Motor neuron (in vitro differentiated cells): Measurements from ENCODE around the gene ACSM5. TPM values are rescaled to one million over a fixed set of nuclear protein-coding genes. Genes with fewer than 3 reads are reported as not detected.

Experiments
- ATAC-seq, 8 experiments: fragments of 200-7000 bp; cut with Tn5 transposase; replicated peaks in 6 of 8; 2 replicates each; pipeline ENCODE4 v1.8.0; 2021; ENCODE audit warnings: mild to moderate bottlenecking in 8 of 8, moderate library complexity in 8 of 8
- H3K27ac ChIP-seq, 2 donors: fragments of 250-450 bp; sonication (Bioruptor Pico); 2 replicates each; pipeline ENCODE4 v1.9.0; 2021; ENCODE audit warnings: antibody characterized with exemption in 2 of 2, mild to moderate bottlenecking in 2 of 2, moderate library complexity in 1 of 2
- H3K4me1 ChIP-seq, 2 donors: fragments of 250-450 bp; sonication (Bioruptor Pico); replicated peaks in 1 of 2; 2 replicates each; pipeline ENCODE4 v1.6.1; 2021; ENCODE audit warnings: antibody characterized with exemption in 2 of 2, mild to moderate bottlenecking in 2 of 2, moderate library complexity in 1 of 2
- H3K4me3 ChIP-seq, 5 donors: fragments of 250-450 bp; sonication (Bioruptor Pico); 2 replicates each; pipeline ENCODE4 v1.9.0; 2021; ENCODE audit warnings: antibody characterized with exemption in 5 of 5, mild to moderate bottlenecking in 5 of 5, moderate library complexity in 4 of 5
- WGBS, 10 experiments: fragments of 450-650 bp; shearing (Covaris generic); methylation state at CpG; one replicate each; pipeline ENCODE4 v1.0.0; 2022; 5-methylcytosine and 5-hydroxymethylcytosine counted together
- in situ Hi-C, 9 experiments: fragments of 400-800 bp; cut with MboI; loops; one replicate each; pipeline ENCODE4 v1.15.0; 2021; ENCODE audit warnings: low sequenced_read_pairs in 9 of 9, low pct_unique_long_range_greater_than_20kb in 2 of 9; ENCODE audit not compliant: unreplicated experiment in 9 of 9
- total RNA-seq, 8 experiments: library from RNA; unstranded; fragments of 300-600 nt; gene quantifications; 2 replicates each; pipeline versions ENCODE4 v1.2.3 to v1.2.4, GENCODE V29; 2022

The ACSM5 gene
- total RNA-seq, 8 experiments from 2014 or later: 10.7 TPM; not detected in 7

DNA sequence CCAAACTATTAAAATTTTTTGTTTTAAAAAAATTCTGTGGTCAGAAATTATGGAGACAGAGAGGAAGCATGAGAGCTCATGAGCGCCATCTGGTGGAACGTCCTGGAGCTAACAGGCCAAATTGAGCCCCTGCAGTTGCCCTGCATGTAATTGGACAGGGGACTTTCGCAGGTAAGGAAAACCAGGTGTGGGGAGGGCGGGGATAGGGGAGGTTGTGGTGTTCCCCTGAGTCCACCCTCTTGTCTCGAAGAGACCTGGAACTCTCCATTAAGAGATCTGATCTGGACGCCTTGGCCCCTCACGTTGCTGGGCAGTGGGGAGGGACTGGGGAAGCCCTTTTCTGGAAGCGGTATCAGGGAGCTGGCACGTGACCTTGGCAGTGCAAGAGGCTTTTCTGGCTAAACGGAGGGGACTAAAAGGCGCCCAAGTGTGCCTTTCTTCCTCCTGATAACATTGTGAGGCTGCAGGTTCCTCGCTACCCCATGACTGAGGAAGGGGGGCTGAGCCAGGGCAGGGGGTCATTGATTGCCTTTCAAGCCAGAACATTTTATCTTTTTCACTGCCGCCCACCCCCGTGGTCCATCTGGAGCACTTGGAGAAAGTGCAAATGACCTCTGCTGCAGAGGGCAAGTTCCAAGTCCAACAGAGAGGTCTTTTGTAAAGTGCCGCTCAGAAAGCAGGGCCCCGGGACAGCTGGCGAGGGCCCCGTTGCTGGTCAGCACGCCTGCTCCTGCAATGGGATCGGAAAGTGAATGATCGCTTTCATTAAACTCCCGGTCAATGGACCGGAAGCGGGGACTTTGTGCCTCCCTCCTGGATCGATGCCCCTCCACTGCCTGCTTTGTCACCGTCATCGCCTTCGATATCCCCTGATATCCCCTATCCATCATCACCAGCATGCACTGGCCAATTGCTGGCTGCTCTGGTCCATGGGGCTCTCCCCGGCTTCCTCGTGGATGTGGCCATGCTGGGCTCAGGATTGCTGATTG lies 23.2 kb upstream of the ACSM5 start:
- 0 to 32% (median 8%) methylated on average over 3 to 15 of the region's 30 CpGs; no CpG with 5 or more reads in 2 of the 10 experiments for WGBS, 10 experiments
- no peak overlapping the region for H3K27ac ChIP-seq
- peaks cover 4 to 11% of the 10 kb centered on the region in 2 donors for H3K4me1 ChIP-seq
- peak overlapping the region in 4 of 5 donors; percentile 1 to 12 (median 10) for H3K4me3 ChIP-seq
- in situ Hi-C loops: loop anchor here (10.0 to 25.0 kb wide), 7 partner anchors 326 to 799 kb away; no protein-coding TSS in a partner anchor
- ATAC-seq: peak; percentile 37 to 71 (median 56)

DNA sequence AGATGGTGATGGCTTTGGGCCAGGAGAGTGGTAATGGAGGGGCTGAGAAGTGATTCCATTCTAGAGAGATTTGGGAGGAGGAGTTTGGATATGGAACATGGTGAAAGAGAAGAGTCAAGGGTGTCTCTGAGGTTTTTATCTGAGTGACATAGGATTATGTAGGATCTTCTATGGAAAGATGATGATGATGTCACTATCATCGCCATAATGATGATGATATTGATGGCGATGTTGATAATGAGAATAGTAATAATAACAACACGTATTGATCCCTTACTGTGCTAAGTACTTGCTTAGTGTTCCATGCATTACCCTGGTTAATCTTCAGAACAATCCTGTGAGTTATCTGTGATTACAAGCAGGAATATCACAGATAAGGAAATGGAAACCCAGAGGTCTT lies 21.4 kb upstream of the ACSM5 start:
- 20 to 100% (median 73%) methylated on average over 1 to 3 of the region's 3 CpGs; no CpG with 5 or more reads in 1 of the 10 experiments for WGBS, 10 experiments
- Histone ChIP-seq H3K27ac (no peak overlapping the region), H3K4me1 (peaks cover 3 to 11% of the 10 kb centered on the region in 2 donors), H3K4me3 (no peak overlapping the region)
- no peak for ATAC-seq
- in situ Hi-C loops: loop anchor here (10.0 to 25.0 kb wide), 7 partner anchors 324 to 801 kb away; no protein-coding TSS in a partner anchor

DNA sequence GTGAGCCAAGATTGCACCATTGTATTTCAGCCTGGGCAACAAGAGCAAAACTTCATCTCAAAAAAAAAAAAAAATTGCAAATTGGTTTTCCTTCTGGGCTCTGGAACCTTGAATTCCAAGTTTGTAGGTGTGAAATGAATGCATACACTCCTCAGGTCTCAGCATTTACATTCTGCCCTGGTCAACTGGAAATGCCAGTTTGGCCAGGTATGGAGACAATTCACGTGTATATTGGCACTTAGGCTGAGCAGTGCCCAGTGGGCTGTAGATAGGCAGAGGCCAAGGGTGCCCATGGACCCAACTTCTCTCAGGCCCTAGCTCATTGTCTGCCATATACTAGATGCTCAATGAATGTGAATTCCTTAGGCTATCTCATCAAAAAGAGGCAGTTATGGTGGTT lies 20.5 kb upstream of the ACSM5 start:
- Histone ChIP-seq H3K27ac (no peak overlapping the region), H3K4me1 (peaks cover 0 to 11% of the 10 kb centered on the region in 2 donors), H3K4me3 (no peak overlapping the region)
- ATAC-seq: no peak
- WGBS, 10 experiments: 0 to 100% (median 60%) methylated on average over 1 of the region's 1 CpG; no CpG with 5 or more reads in 5 of the 10 experiments
- in situ Hi-C loops: loop anchor here (10.0 to 25.0 kb wide), 7 partner anchors 323 to 802 kb away; no protein-coding TSS in a partner anchor

DNA sequence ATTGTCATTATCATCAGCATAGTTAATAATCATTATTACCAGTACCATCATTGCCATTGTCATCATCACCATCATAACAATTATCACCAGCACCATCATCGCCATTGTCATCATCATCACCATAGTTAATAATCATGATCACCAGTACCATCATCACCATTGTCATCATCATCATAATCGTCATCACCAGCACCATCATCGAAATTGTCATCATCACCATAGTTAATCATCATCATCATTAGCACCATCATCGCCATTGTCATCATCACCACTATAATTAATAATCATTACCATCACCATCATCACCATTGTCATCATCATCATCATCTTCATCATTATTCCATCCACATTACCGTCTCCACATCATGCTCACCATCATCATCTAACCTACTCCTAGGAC lies 18.3 kb upstream of the ACSM5 start:
- ATAC-seq: no peak
- Histone ChIP-seq H3K4me3 (no peak overlapping the region), H3K4me1 (peaks cover 0 to 3% of the 10 kb centered on the region in 2 donors), H3K27ac (no peak overlapping the region)
- in situ Hi-C loops: loop anchor here in 4 of 9 experiments (10.0 to 25.0 kb wide), 5 partner anchors 56 to 804 kb away; no protein-coding TSS in a partner anchor
- WGBS, 10 experiments: 20 to 88% (median 82%) methylated on average over 1 to 5 of the region's 5 CpGs

DNA sequence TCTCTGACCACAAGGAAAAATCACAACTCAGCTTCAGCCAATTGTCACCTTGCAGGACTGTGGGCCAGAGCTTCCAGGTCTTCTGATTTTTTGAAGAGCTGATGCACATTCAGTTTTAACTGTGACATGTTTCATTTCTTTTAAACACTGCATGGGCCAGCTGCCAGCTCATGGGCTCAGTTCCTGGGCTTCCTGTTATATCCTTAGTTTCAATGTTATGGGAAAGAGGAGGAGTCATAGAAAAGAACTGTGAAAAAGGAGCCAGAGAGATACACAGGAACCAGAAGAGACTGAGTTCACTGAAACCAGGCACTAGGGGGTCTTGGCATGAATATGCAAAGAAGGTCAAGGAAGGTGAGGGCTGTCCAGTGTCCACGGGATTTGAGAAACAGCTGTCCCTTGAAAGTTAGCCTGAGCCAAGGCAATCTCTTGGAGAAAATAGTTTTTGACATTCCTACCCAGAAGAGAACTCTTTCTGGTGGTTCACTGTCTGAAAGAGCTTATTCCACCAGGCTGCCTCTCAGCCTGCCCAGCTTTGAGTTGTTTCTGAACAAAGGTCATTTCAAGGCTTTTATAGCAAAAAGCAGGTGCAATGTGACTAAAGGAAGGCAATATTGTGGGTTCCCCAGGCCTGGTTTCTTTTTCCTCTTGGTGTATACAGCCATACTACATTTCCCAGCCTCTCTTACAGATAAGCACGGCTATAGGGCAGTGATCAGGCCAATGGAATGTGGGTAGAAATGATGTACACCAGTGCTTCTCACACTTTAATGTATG lies 15.3 kb upstream of the ACSM5 start:
- 0 to 100% (median 27%) methylated on average over 1 to 2 of the region's 2 CpGs; no CpG with 5 or more reads in 2 of the 10 experiments for WGBS, 10 experiments
- no peak overlapping the region for H3K27ac ChIP-seq
- in situ Hi-C loops: loop anchor here in 4 of 9 experiments (10.0 to 25.0 kb wide), 5 partner anchors 59 to 807 kb away; no protein-coding TSS in a partner anchor
- no peaks in the 10 kb centered on the region for H3K4me1 ChIP-seq
- no peak overlapping the region for H3K4me3 ChIP-seq
- peak in 2 of 8 experiments; percentile 32 to 79 for ATAC-seq

DNA sequence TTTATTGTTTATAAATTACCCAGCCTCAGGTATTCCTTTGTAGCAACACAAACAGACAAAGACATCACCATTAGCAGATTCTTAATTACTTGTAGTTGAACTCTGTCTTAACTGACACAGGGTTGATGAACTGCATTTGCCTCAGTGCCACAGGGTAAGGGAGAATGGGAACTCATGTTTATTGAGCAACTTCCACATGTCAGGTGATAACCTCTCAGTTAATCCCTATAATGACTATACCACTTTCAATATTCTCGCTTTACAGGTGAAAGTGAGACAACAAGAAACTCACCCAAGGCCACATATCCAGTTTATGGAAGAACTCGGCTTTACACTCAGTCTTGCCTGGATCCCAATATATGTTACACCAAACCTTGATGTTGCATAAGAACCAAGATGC lies 13.4 kb upstream of the ACSM5 start:
- in situ Hi-C loops: loop anchor here in 4 of 9 experiments (10.0 to 25.0 kb wide), 5 partner anchors 61 to 809 kb away; no protein-coding TSS in a partner anchor
- H3K27ac ChIP-seq: no peak overlapping the region
- ATAC-seq: no peak
- 33 to 100% (median 83%) methylated on average over 1 to 2 of the region's 2 CpGs; no CpG with 5 or more reads in 3 of the 10 experiments for WGBS, 10 experiments
- H3K4me3 ChIP-seq: no peak overlapping the region
- H3K4me1 ChIP-seq: peaks cover 0 to 5% of the 10 kb centered on the region in 2 donors

DNA sequence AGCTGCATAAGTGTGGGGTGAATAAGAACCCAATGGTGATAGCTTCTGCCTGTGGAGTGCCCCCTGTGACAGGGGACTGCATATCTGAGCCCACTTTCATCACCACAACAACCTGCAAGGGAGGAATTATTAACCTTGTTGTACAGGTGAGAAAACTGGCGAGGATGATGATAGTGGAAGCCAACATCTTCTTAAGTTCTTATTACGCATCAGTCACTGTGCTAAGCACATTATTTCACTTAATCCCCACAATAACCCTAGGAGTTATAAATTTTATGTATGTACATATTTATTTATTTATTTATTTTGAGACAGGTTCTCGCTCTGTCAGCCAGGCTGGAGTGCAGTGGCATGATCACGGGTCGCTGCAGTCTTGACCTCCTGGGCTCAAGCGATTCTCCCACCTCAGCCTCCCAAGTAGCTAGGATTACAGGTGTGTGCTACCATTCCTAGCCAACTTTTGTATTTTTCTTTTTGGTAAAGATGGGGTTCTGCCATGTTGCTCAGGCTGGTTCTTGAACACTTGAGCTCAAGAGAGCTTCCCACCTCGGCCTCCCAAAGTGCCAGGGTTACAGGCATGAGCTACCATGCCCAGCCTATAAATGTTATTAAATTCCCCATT lies 12.4 kb upstream of the ACSM5 start:
- WGBS, 10 experiments: 50 to 100% (median 91%) methylated on average over 2 to 6 of the region's 7 CpGs; no CpG with 5 or more reads in 4 of the 10 experiments
- ATAC-seq: no peak
- in situ Hi-C loops: loop anchor here in 4 of 9 experiments (10.0 to 25.0 kb wide), 5 partner anchors 62 to 810 kb away; no protein-coding TSS in a partner anchor
- H3K4me1 ChIP-seq: peaks cover 0 to 5% of the 10 kb centered on the region in 2 donors
- H3K27ac ChIP-seq: no peak overlapping the region
- H3K4me3 ChIP-seq: no peak overlapping the region

DNA sequence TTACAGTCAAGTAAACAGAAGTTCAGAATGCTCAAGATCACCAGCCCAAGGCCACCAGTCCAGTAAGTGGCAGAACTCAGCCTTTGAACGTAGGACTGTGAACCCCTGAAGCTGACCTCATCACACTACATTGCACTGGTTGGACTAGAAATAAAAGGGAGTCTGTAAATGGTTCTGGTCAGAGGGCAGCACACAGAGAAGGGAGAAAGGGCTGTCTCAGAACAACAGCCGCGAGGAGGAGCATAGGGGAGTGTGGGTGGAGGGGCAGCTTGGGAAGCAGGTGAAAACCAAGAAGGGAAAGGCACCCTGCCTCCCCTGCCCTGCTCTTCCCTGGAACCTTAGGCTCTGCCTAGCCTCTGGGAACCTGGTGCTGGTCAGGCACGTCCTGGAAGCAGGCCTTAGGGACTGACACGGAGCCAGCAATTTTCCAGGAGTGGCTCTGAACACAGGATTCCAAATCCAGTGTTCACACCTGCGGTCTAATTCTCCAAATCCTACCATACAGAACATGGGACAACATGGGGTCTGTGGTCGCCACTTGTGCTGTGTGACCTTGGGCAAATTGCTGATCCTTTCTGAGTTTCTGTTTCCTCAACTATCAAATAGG lies 11.8 kb upstream of the ACSM5 start:
- Histone ChIP-seq H3K4me3 (no peak overlapping the region), H3K27ac (no peak overlapping the region), H3K4me1 (peaks cover 0 to 5% of the 10 kb centered on the region in 2 donors)
- ATAC-seq: no peak
- in situ Hi-C loops: loop anchor here in 4 of 9 experiments (10.0 to 25.0 kb wide), 5 partner anchors 63 to 810 kb away; no protein-coding TSS in a partner anchor
- 8 to 94% (median 67%) methylated on average over 1 to 4 of the region's 7 CpGs; no CpG with 5 or more reads in 1 of the 10 experiments for WGBS, 10 experiments

DNA sequence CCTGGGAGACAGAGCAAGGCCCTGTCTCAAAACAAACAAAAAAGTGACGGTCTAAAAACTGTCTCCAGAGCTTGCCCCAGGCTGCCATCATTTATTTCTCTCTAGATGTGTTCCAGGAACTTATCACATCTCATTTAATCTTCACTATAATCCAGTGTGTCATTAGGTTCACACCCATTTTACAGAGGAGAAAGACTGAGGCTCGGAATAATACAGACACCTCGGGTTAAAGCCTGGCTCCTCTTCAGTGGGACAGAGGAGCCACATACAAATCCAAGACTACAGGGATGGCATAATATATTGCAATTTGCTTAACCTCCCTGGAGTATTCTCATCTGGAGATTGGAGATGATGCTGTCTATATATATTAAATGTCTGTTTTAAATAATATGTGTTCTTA lies 10.7 kb upstream of the ACSM5 start:
- ATAC-seq: no peak

DNA sequence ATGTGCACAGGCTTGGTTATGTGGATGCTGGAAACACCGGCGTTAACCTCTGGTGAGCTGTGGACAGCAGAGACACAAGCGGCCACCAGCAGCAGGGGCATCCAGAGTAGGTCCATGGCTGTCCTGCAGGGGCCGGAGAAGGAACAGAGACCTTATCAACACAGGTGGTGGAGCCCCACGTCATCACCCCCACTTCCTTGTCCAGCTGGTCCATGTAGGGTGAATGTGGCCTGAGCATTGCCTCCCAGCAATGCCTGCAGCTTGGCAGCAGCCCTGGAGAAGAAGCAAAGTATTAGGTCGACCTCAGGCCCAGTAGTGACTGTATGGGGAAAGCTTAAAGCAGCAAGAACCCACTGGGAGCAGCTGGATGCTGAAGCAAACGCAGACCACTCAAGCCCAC lies 10.1 kb upstream of the ACSM5 start:
- no peak overlapping the region for H3K4me3 ChIP-seq
- WGBS, 10 experiments: 0 to 80% (median 40%) methylated on average over 1 to 3 of the region's 7 CpGs; no CpG with 5 or more reads in 7 of the 10 experiments
- no peak for ATAC-seq
- H3K4me1 ChIP-seq: peaks cover 0 to 5% of the 10 kb centered on the region in 2 donors
- H3K27ac ChIP-seq: no peak overlapping the region
- in situ Hi-C loops: loop anchor here in 4 of 9 experiments (10.0 to 25.0 kb wide), 5 partner anchors 64 to 812 kb away; no protein-coding TSS in a partner anchor

More for the DNA sequence above, 10.7 kb upstream of the ACSM5 start:
- no peak overlapping the region for H3K27ac ChIP-seq
- in situ Hi-C loops: loop anchor here in 4 of 9 experiments (10.0 to 25.0 kb wide), 5 partner anchors 64 to 811 kb away; no protein-coding TSS in a partner anchor
- peaks cover 0 to 5% of the 10 kb centered on the region in 2 donors for H3K4me1 ChIP-seq
- H3K4me3 ChIP-seq: no peak overlapping the region
- WGBS, 10 experiments: 0 to 97% (median 92%) methylated on average over 1 to 3 of the region's 3 CpGs; no CpG with 5 or more reads in 5 of the 10 experiments

DNA sequence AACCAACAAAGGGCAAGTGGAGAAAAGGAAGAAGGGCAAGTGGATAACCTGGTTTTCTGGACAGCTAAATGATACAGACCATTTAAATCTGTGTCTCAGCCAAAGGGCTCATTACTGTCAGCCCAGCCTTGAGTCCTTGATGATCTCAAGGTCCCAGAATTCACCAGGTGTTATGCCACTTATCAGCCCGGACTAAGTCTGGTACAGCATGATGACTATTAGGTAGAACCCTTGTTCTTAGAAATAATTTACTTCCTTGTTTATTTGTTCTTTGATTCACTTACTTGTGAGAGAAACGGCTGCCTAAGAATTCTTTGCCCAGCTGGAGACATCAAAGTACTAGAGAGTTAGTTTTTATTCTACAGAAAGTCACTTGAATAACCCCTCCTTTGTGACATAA lies 8.3 kb upstream of the ACSM5 start:
- no peak overlapping the region for H3K4me3 ChIP-seq
- H3K27ac ChIP-seq: no peak overlapping the region
- ATAC-seq: no peak
- in situ Hi-C loops: no loop called here
- peaks cover 0 to 5% of the 10 kb centered on the region in 2 donors for H3K4me1 ChIP-seq
- 5 to 100% (median 44%) methylated on average over 1 to 2 of the region's 2 CpGs; no CpG with 5 or more reads in 3 of the 10 experiments for WGBS, 10 experiments
